DMS114 treated with DMSO at 0.1 percent for 48 hours (cell line): ENCODE results near the gene BCOR.
A peak's percentile ranks its signal among the peaks of the same experiment; 100 is the strongest.

ENCODE experiments used
- DNase-seq: peaks from one replicate; lab custom pipeline; 2025; ENCODE audit not compliant: unreplicated experiment; lab: John Stamatoyannopoulos, UW

BCOR gene

GRCh38 chrX:40116925-40117324, 19.2 kb upstream of the BCOR start:
- DNase-seq = no peak

GRCh38 chrX:40112996-40113395, 15.2 kb upstream of the BCOR start:
- DNase-seq = no peak

GRCh38 chrX:40111868-40112267, 14.1 kb upstream of the BCOR start:
- DNase-seq = no peak

- no peak for DNase-seq
These were observed 11.7 kb upstream of the BCOR start for GRCh38 chrX:40109288-40110008.

- DNase-seq = no peak
These were observed 11.2 kb upstream of the BCOR start for GRCh38 chrX:40108959-40109287.

GRCh38 chrX:40108162-40108958, 10.6 kb upstream of the BCOR start:
- peak; percentile 12 for DNase-seq

- DNase-seq = no peak
These were observed 9.8 kb upstream of the BCOR start for GRCh38 chrX:40107291-40108161.

- no peak for DNase-seq
These were observed 9.0 kb upstream of the BCOR start for GRCh38 chrX:40106676-40107290.

GRCh38 chrX:40105835-40106675, 8.3 kb upstream of the BCOR start:
- DNase-seq = peak; percentile 18

GRCh38 chrX:40104985-40105834, 7.5 kb upstream of the BCOR start:
- no peak for DNase-seq

GRCh38 chrX:40104630-40104984, 6.8 kb upstream of the BCOR start:
- no peak for DNase-seq

- no peak for DNase-seq
These were observed 6.0 kb upstream of the BCOR start for GRCh38 chrX:40103565-40104323.

- DNase-seq = no peak
These were observed 4.9 kb upstream of the BCOR start for GRCh38 chrX:40102393-40103381.

GRCh38 chrX:40101430-40101802, 3.7 kb upstream of the BCOR start:
- DNase-seq = no peak

GRCh38 chrX:40100537-40101429, 3.0 kb upstream of the BCOR start:
- peak; percentile 14 for DNase-seq

- no peak for DNase-seq
These were observed 2.4 kb upstream of the BCOR start for GRCh38 chrX:40100141-40100536.
